ENCODE data around the gene TNRC6B.

TNRC6B gene

DNA sequence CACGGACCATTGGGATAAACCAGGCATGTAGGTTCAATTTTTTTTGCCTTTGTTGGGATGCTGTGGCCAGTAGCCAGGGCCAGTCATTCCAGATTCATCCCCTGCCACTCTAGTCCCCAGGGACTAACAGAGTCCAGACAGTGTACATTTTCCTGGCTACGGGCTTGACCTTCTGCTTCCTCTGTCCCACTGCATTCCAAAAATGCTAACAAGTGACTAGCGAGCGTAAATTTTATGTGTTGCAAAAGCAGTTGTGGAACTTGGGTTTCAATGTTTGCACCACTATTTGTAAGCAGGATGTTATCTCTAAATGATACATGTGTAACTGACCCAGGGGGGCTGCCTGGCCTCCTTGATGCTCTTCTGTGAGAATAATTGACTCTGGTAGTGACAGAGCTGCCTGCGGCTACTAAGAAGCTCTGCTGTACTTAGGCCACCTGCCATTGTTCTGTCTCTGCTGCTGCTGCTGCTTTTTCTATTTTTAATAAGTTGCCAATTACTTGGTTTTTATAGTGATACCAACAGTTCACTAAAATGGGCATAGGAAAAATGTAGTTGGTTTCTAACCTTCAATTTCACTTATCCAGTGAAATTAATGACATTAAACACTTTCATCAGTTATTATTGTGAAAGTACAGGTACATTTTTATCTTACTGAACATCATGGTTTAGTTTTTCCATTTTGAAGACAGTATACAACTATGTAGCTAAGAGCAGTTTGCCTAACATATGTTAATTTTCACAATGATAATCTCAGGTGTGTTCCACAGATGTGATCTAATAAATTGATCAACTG is 26.8 kb downstream of the TNRC6B start:
- Histone ChIP-seq H3K4me3 (ENCODE audit: low read length) (no peak overlapping the region), H3K4me2 (ENCODE audit: low read depth, low read length) (peak overlapping the region; percentile 82; the same call in 1 of the 2 replicates), H3K36me3 (replicated peaks; ENCODE audit: insufficient read depth, low read length) (no peaks in the 10 kb centered on the region), H3F3A (ENCODE audit: insufficient read depth, low read length) (peaks cover 14% of the 10 kb centered on the region), H3K9me3 (replicated peaks; ENCODE audit: insufficient read depth, low read length) (no peaks in the 10 kb centered on the region), H3K79me2 (ENCODE audit: low read length) (peaks cover 90% of the 10 kb centered on the region), H3K9me2 (replicated peaks; ENCODE audit: insufficient read depth, low read length) (no peaks in the 10 kb centered on the region), H3K27ac (ENCODE audit: low read length) (no peak overlapping the region), H3K9ac (ENCODE audit: low read length) (no peak overlapping the region), H2AFZ (ENCODE audit: low read length) (no peak overlapping the region), H4K20me1 (ENCODE audit: insufficient read depth, low read length) (no peaks in the 10 kb centered on the region), H3K27me3 (replicated peaks; ENCODE audit: insufficient read depth, low read length) (no peaks in the 10 kb centered on the region), H3K4me1 (ENCODE audit: low read length) (peaks cover 45% of the 10 kb centered on the region)
- DNase-seq: no peak
- TF ChIP-seq CTCF (IDR thresholded peaks at IDR 0.05; ENCODE audit: low read length) (no peak), EZH2phosphoT487 (IDR thresholded peaks at IDR 0.05; ENCODE audit: low read length) (no peak), EZH2 (optimal IDR thresholded peaks at IDR 0.05; ENCODE audit: low read depth, low read length) (no peak)

- Histone ChIP-seq H3F3A (ENCODE audit: insufficient read depth, low read length) (peaks cover 22% of the 10 kb centered on the region), H3K9me2 (replicated peaks; ENCODE audit: insufficient read depth, low read length) (no peaks in the 10 kb centered on the region), H3K9ac (ENCODE audit: low read length) (no peak overlapping the region), H4K20me1 (ENCODE audit: insufficient read depth, low read length) (no peaks in the 10 kb centered on the region), H2AFZ (ENCODE audit: low read length) (no peak overlapping the region), H3K4me1 (ENCODE audit: low read length) (peaks cover 53% of the 10 kb centered on the region), H3K27me3 (replicated peaks; ENCODE audit: insufficient read depth, low read length) (no peaks in the 10 kb centered on the region), H3K79me2 (ENCODE audit: low read length) (peaks cover 92% of the 10 kb centered on the region), H3K9me3 (replicated peaks; ENCODE audit: insufficient read depth, low read length) (no peaks in the 10 kb centered on the region), H3K36me3 (replicated peaks; ENCODE audit: insufficient read depth, low read length) (no peaks in the 10 kb centered on the region), H3K27ac (ENCODE audit: low read length) (no peak overlapping the region), H3K4me2 (ENCODE audit: low read depth, low read length) (no peak overlapping the region), H3K4me3 (ENCODE audit: low read length) (no peak overlapping the region)
- no peak for TF ChIP-seq EZH2 (optimal IDR thresholded peaks at IDR 0.05; ENCODE audit: low read depth, low read length)
- no peak for TF ChIP-seq EZH2phosphoT487 (IDR thresholded peaks at IDR 0.05; ENCODE audit: low read length)
- no peak for TF ChIP-seq CTCF (IDR thresholded peaks at IDR 0.05; ENCODE audit: low read length)
- no peak for DNase-seq
These were observed 28.8 kb downstream of the TNRC6B start for GRCh38 chr22:40206561-40206960.

GRCh38 chr22:40210818-40211217 is 33.1 kb downstream of the TNRC6B start:
- TF ChIP-seq EZH2phosphoT487 (IDR thresholded peaks at IDR 0.05; ENCODE audit: low read length) (no peak), EZH2 (optimal IDR thresholded peaks at IDR 0.05; ENCODE audit: low read depth, low read length) (no peak), CTCF (IDR thresholded peaks at IDR 0.05; ENCODE audit: low read length) (no peak)
- H3F3A ChIP-seq (ENCODE audit: insufficient read depth, low read length): peaks cover 21% of the 10 kb centered on the region
- H3K27ac ChIP-seq (ENCODE audit: low read length): peak overlapping the region; percentile 30; the same call in 1 of the 2 replicates
- H3K9me2 ChIP-seq (replicated peaks; ENCODE audit: insufficient read depth, low read length): no peaks in the 10 kb centered on the region
- no peaks in the 10 kb centered on the region for H3K27me3 ChIP-seq (replicated peaks; ENCODE audit: insufficient read depth, low read length)
- H3K4me3 ChIP-seq (ENCODE audit: low read length): no peak overlapping the region
- H3K36me3 ChIP-seq (replicated peaks; ENCODE audit: insufficient read depth, low read length): no peaks in the 10 kb centered on the region
- peaks cover 93% of the 10 kb centered on the region for H3K79me2 ChIP-seq (ENCODE audit: low read length)
- no peaks in the 10 kb centered on the region for H3K9me3 ChIP-seq (replicated peaks; ENCODE audit: insufficient read depth, low read length)
- no peak overlapping the region for H3K9ac ChIP-seq (ENCODE audit: low read length)
- H3K4me1 ChIP-seq (ENCODE audit: low read length): peaks cover 42% of the 10 kb centered on the region
- peak overlapping the region; percentile 37; the same call in 1 of the 2 replicates for H3K4me2 ChIP-seq (ENCODE audit: low read depth, low read length)
- no peak for DNase-seq
- no peak overlapping the region for H2AFZ ChIP-seq (ENCODE audit: low read length)
- H4K20me1 ChIP-seq (ENCODE audit: insufficient read depth, low read length): no peaks in the 10 kb centered on the region
